Kidney epithelial cell (primary cell): ENCODE results near the gene PSMA1. TPM values are rescaled to one million over a fixed set of nuclear protein-coding genes. Genes with fewer than 3 reads are reported as not detected.
"Not testable (repeated sequence)": the region's sequence is repeated elsewhere in the genome, so short reads cannot be mapped to it uniquely, and the experiment has no call there.

Source experiments
- DNase-seq: peaks from one replicate; pipeline ENCODE4 v3.0.0-alpha.2; 2010; ENCODE audit warnings: low read depth
- H3K27me3 ChIP-seq: 2 replicates; pipeline ENCODE4 v1.6.0; 2011; ENCODE audit warnings: low read length; ENCODE audit not compliant: control insufficient read depth, insufficient read depth
- H3K36me3 ChIP-seq: 2 replicates; pipeline ENCODE4 v1.5.1; 2011; ENCODE audit warnings: low read length; ENCODE audit not compliant: control insufficient read depth, insufficient read depth
- H3K4me3 ChIP-seq: 2 replicates; pipeline ENCODE4 v1.5.1; 2011; ENCODE audit warnings: low read depth, mild to moderate bottlenecking, control low read depth, low read length
- total RNA-seq: library from RNA; depleted of rRNA; stranded (reverse); fragments of >200 nt; gene quantifications from 2 replicates; pipeline ENCODE4 v1.2.3, GENCODE V29; 2015
- TF ChIP-seq, protein P1 (sequence below): IDR thresholded peaks from 2 replicates; pipeline ENCODE4 v1.5.1; 2011; ENCODE audit warnings: mild to moderate bottlenecking, moderate library complexity, low read length, control low read depth, inconsistent platforms; ENCODE audit not compliant: insufficient read depth, poor library complexity, severe bottlenecking

PSMA1 gene
- total RNA-seq, 1 donor from 2014 or later: 197 TPM

DNA sequence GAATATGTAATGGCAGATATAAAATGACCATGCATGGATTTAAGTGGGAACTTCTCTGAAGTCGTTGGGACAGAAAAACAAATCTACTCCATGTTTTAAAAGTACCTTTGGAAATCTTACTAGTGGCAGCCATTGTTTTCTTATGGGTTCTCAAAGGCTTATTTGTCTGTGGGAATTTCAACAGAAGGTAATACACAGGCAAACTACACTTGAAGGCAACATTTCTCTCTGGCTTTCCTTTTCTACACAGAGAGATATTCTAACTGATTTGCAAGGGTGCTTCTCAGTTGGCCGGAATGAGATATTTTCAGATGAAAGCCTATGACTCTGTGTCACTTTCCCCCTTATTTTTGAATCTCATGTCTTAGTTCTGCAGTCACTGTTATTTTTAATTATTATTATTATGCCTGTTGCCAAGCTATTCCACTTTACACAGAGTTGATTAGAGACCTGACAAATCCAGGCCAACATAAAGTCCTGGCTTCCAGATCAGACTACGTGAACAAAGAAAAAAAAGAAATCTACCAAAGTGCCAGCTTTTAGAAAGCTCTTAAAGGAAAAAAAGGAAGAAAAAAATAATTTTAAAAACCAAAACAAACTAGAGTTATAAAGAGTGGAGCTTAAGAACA, 18.9 kb upstream of the PSMA1 start:
- DNase-seq: no peak
- no peak overlapping the region for H3K4me3 ChIP-seq
- H3K36me3 ChIP-seq: no peaks in the 10 kb centered on the region
- H3K27me3 ChIP-seq: no peaks in the 10 kb centered on the region
- TF ChIP-seq, protein P1, sequence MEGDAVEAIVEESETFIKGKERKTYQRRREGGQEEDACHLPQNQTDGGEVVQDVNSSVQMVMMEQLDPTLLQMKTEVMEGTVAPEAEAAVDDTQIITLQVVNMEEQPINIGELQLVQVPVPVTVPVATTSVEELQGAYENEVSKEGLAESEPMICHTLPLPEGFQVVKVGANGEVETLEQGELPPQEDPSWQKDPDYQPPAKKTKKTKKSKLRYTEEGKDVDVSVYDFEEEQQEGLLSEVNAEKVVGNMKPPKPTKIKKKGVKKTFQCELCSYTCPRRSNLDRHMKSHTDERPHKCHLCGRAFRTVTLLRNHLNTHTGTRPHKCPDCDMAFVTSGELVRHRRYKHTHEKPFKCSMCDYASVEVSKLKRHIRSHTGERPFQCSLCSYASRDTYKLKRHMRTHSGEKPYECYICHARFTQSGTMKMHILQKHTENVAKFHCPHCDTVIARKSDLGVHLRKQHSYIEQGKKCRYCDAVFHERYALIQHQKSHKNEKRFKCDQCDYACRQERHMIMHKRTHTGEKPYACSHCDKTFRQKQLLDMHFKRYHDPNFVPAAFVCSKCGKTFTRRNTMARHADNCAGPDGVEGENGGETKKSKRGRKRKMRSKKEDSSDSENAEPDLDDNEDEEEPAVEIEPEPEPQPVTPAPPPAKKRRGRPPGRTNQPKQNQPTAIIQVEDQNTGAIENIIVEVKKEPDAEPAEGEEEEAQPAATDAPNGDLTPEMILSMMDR: no peak

DNA sequence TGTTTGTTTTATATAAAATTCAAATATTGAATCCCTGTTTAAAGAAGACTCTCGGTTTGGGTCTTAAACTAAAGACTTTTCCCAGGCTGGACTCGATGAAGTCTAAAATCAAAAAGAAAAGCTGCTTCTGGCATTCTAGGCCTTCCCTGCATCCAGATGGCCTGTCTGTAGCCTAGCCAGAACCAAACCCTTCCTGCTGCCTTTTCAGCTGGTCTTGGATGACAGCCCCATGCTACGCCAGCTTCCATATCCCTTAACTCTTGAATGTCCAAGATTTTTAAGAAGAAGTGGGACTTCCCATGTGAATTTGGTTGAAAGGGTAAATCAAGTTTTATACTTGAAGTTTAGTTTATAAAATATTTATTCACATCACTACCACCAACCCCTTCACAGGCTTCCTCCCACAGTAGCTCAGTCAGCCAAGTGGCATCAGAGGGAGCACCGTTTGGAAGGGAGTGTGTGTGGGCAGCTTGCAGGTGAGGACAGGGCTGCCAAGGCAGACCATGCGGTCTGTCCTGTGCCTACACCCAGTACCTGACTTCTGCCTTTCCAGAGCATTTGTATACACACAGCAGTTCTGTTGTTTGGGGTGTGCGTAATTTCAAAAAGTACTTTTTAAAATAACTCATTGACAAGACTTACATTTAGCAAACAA, 18.2 kb upstream of the PSMA1 start:
- Histone ChIP-seq H3K4me3 (no peak overlapping the region), H3K36me3 (no peaks in the 10 kb centered on the region), H3K27me3 (no peaks in the 10 kb centered on the region)
- TF ChIP-seq, protein P1: no peak
- DNase-seq: no peak

DNA sequence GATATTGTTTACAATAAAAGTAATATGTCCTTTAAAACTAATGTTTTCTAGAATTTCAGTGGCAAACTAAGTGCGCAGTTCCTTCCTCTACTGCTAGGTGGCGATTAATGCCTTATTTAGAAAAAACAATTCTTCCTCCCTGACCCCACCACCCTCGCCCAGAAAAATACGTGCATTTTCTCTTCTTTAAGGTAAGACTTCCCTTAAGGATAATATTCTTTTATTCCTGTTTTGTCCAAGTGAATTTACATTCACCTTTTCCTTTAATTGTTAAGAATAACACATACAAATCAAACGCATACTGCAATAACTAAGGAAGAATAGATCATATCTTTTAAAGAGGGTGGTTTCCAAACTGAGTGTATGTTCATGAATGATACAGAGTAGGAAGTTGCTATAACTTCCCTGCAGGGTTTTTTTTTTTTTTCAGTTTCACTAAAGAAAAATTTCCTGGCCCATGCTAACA, 17.0 kb upstream of the PSMA1 start:
- TF ChIP-seq, protein P1: peak; percentile 74
- no peak for DNase-seq
- Histone ChIP-seq H3K4me3 (no peak overlapping the region), H3K27me3 (no peaks in the 10 kb centered on the region), H3K36me3 (no peaks in the 10 kb centered on the region)

DNA sequence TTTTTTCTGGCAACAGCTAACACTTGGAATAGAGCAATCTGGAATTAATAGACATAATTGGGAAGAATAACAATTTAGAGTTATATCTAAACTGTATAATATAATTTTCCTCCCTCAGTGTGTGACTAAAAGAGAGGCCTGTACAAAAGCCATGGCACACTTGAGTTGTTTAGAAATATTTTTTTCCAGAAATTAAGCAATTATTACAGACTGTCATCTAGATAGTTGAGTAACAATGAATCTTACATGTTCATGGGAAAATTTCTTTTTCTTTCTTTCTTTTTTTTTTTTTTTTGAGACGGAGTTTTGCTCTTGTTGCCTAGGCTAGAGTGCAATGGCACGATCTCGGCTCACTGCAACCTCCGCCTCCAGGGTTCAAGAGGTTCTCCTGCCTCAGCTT, 15.0 kb upstream of the PSMA1 start:
- DNase-seq, H3K27me3 ChIP-seq, H3K36me3 ChIP-seq, H3K4me3 ChIP-seq: not testable (repeated sequence)

DNA sequence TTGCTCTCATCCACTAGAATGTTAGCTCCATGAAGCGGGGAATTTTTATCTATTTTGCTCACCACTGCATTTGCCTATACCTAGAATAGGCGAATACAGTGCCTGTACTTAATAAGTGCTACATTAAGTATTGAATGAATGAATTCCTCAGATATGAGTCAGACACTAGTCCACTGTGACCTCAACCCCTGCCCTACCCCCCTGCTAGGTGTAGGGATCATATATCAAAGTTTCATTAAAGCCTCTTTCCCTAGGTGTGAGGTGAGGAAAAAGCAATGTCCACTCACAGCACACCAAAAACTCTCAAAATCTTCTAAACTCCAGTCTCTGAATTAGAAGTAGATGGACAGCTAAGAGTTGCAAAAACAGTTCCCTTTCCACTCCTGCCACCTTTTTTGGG, 9.8 kb upstream of the PSMA1 start:
- TF ChIP-seq, protein P1: no peak
- no peak for DNase-seq
- H3K36me3 ChIP-seq: no peaks in the 10 kb centered on the region
- H3K27me3 ChIP-seq: no peaks in the 10 kb centered on the region
- H3K4me3 ChIP-seq: no peak overlapping the region

DNA sequence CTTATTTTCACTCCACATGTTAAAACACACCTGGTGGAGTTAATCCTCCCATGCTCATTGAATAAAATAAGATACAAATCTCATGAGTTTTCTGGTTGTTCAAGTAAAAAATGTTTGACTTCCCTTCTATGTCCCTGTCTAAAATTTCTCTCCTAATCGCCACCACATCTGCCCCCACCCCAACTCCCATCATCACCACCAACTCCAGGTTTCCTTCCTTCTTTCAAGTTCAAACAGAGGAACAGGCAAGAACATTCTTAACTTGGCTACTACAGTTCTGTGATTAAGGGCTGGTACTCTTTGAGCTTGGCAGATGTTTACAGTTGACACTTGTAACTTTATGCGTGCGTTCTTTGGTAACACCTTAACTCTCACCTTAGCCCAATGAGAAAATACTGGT, 9.1 kb upstream of the PSMA1 start:
- TF ChIP-seq, protein P1: no peak
- no peak for DNase-seq
- Histone ChIP-seq H3K36me3 (no peaks in the 10 kb centered on the region), H3K4me3 (no peak overlapping the region), H3K27me3 (no peaks in the 10 kb centered on the region)
